Nucleus accumbens (tissue), 56 donors: Measurements from ENCODE around the gene MAP1LC3B2.

Source experiments
- DNase-seq, 56 donors: peaks; one replicate each; lab custom pipeline; 2025; lab: John Stamatoyannopoulos, UW

MAP1LC3B2 gene

GRCh38 chr12:116609319-116610114, 50.3 kb downstream of the MAP1LC3B2 start:
- DNase-seq: peak in 1 of 56 donors; percentile 4

DNA sequence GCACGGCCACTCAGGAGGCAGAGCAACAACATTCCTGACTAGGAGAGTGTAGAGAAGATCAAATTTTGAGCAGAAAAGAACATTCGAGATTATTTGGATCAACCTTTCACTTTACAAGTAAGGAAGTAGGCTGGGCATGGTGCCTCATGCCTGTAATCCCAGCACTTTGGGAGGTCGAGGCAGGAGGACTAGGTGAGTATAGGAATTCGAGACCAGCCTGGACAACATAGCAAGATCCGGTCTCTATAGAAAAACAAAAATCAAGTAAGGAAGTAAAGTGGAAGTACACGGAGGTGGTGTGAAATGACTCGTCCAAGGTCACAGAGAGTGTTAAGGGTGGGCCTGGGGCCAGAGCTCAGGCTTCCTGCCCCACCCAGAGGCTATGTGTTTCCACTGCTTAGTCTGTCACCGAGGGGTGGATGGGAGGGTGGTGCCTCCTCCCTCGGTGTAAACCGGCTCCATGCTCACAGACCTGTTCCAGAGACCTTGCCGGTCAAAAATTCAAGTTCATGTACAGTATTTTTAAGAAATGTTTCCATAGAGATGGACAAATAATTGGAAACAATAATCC, 51.9 kb downstream of the MAP1LC3B2 start:
- DNase-seq: no peak

DNA sequence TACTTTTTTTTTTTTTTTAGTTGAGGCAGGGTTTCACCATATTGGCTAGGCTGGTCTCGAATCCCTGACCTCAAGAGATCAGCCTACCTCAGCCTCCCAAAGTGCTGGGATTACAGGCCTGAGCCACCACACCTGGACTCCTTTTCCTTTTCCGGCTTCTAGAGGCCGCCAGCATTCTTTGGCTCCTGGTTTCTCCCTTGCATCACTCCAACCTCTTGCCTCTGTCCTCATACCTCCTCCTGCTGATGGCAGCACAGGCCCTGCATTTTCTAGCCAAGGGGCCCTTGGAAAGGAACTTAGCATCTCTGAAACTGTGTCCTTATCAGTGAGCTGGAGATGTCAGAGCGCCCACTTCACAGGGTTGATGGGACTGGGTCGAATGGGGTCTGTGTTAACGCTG, 53.3 kb downstream of the MAP1LC3B2 start:
- DNase-seq: no peak

- no peak for DNase-seq
Measured at GRCh38 chr12:116613256-116613655, 54.1 kb downstream of the MAP1LC3B2 start.

DNA sequence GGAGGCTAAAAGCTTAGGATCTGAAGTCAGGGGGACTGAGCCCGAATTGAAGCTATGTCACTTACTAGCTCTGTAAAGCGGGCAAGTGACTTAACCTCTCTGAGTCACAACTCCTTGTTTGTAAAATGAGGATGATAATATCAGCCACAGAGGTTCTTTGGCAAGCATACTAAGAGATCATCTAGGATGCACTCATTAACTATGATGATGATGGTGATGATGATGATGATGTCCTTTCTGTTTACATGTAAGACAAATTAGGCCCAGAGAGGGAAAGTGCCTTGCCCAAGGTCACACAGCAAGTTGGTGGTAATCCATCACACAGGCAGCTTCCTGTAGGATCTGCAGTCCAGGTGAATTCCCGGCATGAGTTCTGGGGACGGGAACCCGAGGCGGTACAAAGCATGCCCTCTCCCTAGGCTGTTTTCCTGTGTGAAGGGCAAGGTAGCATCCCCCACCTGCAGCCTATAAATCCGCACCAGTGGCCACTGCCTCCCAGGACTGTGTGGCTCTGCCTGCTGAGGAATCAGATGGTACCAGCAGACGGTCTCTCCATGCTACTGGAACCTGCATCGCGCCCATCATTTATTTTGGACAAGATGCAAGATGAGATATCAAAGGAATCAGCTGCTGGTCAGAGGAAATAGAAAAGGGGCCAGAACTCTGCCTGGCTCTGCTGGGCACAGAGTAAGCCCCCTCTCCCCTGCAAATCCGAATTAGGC, 55.2 kb downstream of the MAP1LC3B2 start:
- no peak for DNase-seq

DNA sequence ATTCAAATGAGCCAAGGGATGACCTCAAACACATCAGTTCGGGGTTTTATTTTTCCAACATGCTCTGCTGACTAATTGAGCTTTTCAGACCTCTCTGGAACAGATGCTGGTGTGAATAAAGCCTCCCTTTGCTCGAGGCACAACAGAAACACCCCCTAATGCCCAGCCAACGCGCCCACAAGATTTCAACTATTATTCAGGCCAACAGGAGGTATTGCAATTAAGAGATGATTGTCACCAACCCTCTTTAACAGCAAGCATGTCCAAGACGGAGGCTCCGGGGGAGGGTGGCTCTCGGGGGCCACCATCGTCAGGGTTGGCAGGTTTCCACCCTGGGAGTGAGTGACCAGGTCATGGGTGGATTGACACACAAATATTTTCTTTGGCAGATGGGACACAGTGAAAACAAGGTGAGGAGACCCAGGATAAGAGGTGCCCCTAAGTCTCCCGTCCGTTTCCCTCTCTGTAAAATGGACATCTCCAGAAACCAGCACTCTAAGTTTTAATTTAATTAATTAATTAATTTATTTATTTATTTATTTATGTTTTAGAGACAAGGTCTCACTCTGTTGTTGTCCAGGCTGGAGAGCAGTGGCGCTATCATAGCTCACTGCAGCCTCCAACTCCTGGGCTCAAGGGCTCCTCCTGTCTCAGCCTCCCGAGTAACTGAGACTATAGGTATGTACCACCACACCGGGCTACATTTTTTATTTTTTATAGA, 56.1 kb downstream of the MAP1LC3B2 start:
- no peak for DNase-seq

DNA sequence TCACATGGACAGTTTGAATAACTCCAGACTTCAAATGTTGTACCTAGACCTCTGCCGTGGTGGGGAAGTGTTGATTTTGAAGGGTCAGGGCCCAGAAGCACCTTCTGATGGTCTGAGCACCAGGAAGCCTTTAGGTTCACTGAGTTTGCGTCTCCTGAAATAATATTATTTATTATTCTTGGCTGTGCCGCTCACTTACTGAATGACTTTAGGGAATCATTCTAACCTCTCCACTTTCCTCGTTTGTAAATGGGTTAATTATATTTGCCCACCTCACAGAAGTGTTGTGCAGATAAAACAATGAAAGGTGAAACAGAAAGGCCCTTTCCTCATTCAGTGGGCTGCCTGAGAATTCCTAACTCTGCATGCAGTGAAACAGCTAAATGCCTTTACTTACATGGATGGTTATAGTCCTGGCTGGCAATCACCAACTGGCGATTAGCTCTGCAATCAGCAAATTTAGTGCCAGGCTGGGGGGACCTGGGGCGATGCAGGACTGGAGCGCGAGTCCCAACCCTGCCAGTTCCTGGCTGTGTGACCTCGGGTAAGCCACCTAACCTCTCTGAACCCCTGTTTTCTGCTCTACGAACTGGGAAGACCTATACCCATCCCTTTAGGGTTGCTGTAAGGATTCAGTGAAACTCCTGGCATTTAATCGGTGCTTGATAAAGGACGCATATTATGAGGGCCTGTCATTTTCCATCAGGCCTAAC, 57.5 kb downstream of the MAP1LC3B2 start:
- no peak for DNase-seq

GRCh38 chr12:116619246-116619645, 60.1 kb downstream of the MAP1LC3B2 start:
- DNase-seq: no peak

GRCh38 chr12:116620124-116620491, 60.9 kb downstream of the MAP1LC3B2 start:
- no peak for DNase-seq

DNA sequence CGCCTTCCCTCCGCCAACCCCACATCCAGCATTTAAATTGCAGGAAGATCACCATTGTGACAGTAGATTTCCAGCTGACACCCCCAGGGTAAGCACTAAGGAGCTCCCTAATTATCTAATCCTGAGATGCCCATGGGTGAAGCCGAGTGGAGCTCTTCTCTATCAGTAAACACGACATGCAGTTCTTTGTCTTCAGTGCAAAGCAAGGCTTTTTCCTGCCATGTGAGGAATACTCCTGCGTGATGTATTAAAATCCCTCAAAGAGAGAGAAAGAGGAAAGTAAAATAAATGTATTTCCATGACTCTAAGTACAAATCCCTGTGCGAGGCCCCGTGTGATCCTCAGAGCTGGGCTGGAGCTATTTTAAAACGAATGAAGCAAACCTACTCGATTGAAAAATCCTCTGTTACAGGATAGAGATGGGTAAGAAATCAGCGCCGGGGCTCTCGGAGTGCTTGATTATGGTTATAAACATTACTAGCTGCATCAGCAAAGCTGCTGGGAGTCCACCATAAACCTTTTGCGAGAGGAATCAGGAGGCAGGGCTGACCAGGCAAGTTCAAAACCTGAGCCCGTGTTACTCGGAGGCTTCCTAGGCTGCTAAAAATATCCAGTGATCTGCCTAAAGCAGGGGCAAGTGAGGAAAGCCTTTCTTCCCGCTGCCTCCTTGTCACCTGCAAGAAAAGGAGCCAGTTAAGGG, 61.5 kb downstream of the MAP1LC3B2 start:
- peak in 18 of 56 donors; percentile 1 to 29 (median 11) for DNase-seq

- no peak for DNase-seq
Measured at GRCh38 chr12:116621194-116621593, 62.0 kb downstream of the MAP1LC3B2 start.

DNA sequence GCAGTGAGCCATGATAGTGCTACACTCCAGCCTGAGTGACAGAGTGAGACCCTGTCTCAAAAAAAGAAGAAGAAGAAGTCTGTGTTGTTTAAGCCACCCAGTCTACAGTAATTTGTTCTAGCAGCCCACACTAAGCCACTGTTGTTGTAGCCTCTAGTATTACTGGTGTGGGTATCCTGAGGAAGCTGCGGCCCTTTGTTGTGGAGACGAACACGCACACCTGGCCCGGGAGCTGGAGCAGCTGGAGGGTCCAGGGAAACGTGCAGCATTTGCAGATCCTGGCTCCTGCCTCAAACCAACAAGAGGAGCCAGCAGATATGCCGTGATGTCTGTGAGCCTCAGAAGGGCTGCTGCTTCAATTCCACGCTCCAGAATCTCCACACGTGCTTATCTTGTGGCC, 65.3 kb downstream of the MAP1LC3B2 start:
- DNase-seq: no peak

DNA sequence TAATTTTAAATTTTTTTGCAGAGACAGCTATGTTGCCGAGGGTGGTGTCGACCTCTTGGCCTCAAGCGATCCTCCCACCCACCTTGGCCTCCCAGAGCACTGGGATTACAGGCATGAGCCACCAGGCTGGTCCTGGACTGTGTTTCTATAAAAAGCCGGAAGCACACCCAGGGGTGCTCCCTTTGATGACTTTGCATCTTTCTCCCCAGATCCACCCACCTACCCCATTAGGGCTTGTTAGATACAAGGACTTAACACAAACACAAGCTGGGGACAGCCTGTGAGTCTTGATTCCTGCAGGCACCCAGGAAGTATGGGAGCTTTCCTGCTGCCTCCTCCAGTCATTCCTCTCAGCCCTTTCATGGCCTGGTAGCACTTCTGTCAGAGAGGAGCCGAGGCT, 67.0 kb downstream of the MAP1LC3B2 start:
- DNase-seq: no peak
